AG10803 (cell line): ENCODE data around the gene NOXO1.
A peak's percentile ranks its signal among the peaks of the same experiment; 100 is the strongest.

ENCODE experiments used
- DNase-seq: peaks from one replicate; pipeline ENCODE4 v3.0.0; 2010; ENCODE audit warnings: low read depth
- H3K4me3 ChIP-seq: 2 replicates; pipeline ENCODE4 v1.5.1; 2011; ENCODE audit warnings: mild to moderate bottlenecking, low read length, control low read depth
- CTCF ChIP-seq: conservative IDR thresholded peaks from 2 replicates; pipeline ENCODE4 v1.5.1; 2011; ENCODE audit warnings: mild to moderate bottlenecking, low read length, control low read depth, inconsistent platforms

The NOXO1 gene

GRCh38 chr16:2005646-2006045 lies 24.4 kb upstream of the NOXO1 start:
- no peak overlapping the region for H3K4me3 ChIP-seq
- DNase-seq, result peak; percentile 26
- no peak for TF ChIP-seq CTCF

GRCh38 chr16:2004795-2005517 lies 23.7 kb upstream of the NOXO1 start:
- no peak for TF ChIP-seq CTCF
- H3K4me3 ChIP-seq, result no peak overlapping the region
- DNase-seq, result no peak

- TF ChIP-seq CTCF, result peak; percentile 82
- no peak overlapping the region for H3K4me3 ChIP-seq
- DNase-seq, result peak; percentile 80
Observed at GRCh38 chr16:2003827-2004641, 22.8 kb upstream of the NOXO1 start.

- no peak for TF ChIP-seq CTCF
- DNase-seq, result no peak
- H3K4me3 ChIP-seq, result no peak overlapping the region
Observed at GRCh38 chr16:2003231-2003826, 22.1 kb upstream of the NOXO1 start.

GRCh38 chr16:2002406-2003230 lies 21.3 kb upstream of the NOXO1 start:
- no peak for TF ChIP-seq CTCF
- no peak overlapping the region for H3K4me3 ChIP-seq
- no peak for DNase-seq

GRCh38 chr16:2001456-2002355 lies 20.4 kb upstream of the NOXO1 start:
- TF ChIP-seq CTCF, result no peak

More at GRCh38 chr16:2001456-2002355, 20.4 kb upstream of the NOXO1 start:
- no peak overlapping the region for H3K4me3 ChIP-seq
- no peak for DNase-seq
